ENCODE results near the gene ENDOG.

- TF ChIP-seq, protein P1, sequence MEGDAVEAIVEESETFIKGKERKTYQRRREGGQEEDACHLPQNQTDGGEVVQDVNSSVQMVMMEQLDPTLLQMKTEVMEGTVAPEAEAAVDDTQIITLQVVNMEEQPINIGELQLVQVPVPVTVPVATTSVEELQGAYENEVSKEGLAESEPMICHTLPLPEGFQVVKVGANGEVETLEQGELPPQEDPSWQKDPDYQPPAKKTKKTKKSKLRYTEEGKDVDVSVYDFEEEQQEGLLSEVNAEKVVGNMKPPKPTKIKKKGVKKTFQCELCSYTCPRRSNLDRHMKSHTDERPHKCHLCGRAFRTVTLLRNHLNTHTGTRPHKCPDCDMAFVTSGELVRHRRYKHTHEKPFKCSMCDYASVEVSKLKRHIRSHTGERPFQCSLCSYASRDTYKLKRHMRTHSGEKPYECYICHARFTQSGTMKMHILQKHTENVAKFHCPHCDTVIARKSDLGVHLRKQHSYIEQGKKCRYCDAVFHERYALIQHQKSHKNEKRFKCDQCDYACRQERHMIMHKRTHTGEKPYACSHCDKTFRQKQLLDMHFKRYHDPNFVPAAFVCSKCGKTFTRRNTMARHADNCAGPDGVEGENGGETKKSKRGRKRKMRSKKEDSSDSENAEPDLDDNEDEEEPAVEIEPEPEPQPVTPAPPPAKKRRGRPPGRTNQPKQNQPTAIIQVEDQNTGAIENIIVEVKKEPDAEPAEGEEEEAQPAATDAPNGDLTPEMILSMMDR (conservative IDR thresholded peaks at IDR 0.05 in 1 of 2, IDR thresholded peaks at IDR 0.05 in 1 of 2; ENCODE audit: low read depth in 1 of 2, low read length in 2 of 2), result no peak
- no peak for TF ChIP-seq EZH2 (IDR thresholded peaks at IDR 0.05; ENCODE audit: low read length, missing control alignments)
Measured at GRCh38 chr9:128862401-128862851, 44.1 kb downstream of the ENDOG start.
